ENCODE measurements around the gene DONSON. TPM values are rescaled to one million over a fixed set of nuclear protein-coding genes. Genes with fewer than 3 reads are reported as not detected.

Gene DONSON
- polyA plus RNA-seq, 3 donors, result 0.94 to 8.6 (median 1.5) TPM

DNA sequence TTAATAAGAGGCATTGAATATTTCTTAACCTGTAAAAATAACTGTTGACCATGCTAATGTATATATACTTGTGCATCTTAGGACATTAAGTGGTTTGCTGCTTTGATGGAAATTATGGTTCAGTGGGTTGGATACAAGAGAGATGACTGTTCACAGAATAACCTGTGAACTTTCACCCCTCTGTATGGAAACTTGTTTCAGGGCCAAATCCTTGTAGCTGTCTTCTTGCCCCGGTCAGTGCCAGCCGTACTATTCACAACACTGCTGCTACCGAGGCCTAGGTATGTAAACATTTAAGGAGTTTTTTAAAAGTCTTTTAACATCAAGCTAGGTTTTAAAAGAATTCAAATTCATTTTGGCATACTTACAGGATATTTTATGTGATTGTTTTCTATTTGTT lies 16.1 kb downstream of the DONSON start:
- intact Hi-C loops (cut with micrococcal nuclease), result no loop called here
- no peaks in the 10 kb centered on the region for H3K27me3 ChIP-seq (ENCODE audit: control insufficient read depth in 2 of 2, insufficient read depth in 2 of 2, low read length in 2 of 2)
- H3K4me3 ChIP-seq (replicated peaks in 1 of 3; ENCODE audit: low read depth in 2 of 3, low read length in 3 of 3), result no peak overlapping the region
- no peak overlapping the region for H3K9ac ChIP-seq (ENCODE audit: insufficient read depth, low read length, poor library complexity, severe bottlenecking)
- peak overlapping the region in 3 of 7 donors; percentile 19 to 65 (median 63) for H3K27ac Mint-ChIP-seq
- H3K9me3 Mint-ChIP-seq, result no peaks in the 10 kb centered on the region
- H4K20me1 ChIP-seq (ENCODE audit: insufficient read depth, low read length), result peaks cover 98% of the 10 kb centered on the region
- no peak overlapping the region for H2AFZ ChIP-seq (ENCODE audit: insufficient read depth, low read depth, low read length, poor library complexity, severe bottlenecking)
- H3K4me2 ChIP-seq (replicated peaks; ENCODE audit: extremely low read depth, low read length, poor library complexity, severe bottlenecking), result no peak overlapping the region
- TF ChIP-seq, protein P1, sequence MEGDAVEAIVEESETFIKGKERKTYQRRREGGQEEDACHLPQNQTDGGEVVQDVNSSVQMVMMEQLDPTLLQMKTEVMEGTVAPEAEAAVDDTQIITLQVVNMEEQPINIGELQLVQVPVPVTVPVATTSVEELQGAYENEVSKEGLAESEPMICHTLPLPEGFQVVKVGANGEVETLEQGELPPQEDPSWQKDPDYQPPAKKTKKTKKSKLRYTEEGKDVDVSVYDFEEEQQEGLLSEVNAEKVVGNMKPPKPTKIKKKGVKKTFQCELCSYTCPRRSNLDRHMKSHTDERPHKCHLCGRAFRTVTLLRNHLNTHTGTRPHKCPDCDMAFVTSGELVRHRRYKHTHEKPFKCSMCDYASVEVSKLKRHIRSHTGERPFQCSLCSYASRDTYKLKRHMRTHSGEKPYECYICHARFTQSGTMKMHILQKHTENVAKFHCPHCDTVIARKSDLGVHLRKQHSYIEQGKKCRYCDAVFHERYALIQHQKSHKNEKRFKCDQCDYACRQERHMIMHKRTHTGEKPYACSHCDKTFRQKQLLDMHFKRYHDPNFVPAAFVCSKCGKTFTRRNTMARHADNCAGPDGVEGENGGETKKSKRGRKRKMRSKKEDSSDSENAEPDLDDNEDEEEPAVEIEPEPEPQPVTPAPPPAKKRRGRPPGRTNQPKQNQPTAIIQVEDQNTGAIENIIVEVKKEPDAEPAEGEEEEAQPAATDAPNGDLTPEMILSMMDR (IDR thresholded peaks at IDR 0.05), result no peak
- H3K36me3 ChIP-seq (replicated peaks in 1 of 2; ENCODE audit: control insufficient read depth in 1 of 2, insufficient read depth in 2 of 2, low read length in 2 of 2), result peaks cover 95 to 100% of the 10 kb centered on the region in 2 donors
- no peaks in the 10 kb centered on the region for H3K9me3 ChIP-seq (replicated peaks in 1 of 2; ENCODE audit: control insufficient read depth in 1 of 2, insufficient read depth in 1 of 2, low read length in 2 of 2)
- H3K36me3 Mint-ChIP-seq, result peaks cover 68 to 80% of the 10 kb centered on the region in 2 donors
- WGBS (ENCODE audit: insufficient coverage), result no CpG with 5 or more reads among the region's 3 CpGs
- H3K27me3 Mint-ChIP-seq (ENCODE audit: low read depth in 3 of 3), result no peaks in the 10 kb centered on the region
- no peak overlapping the region for H3K27ac ChIP-seq (ENCODE audit: low read depth in 1 of 2, low read length in 2 of 2)
- peaks cover 62% of the 10 kb centered on the region for H3K79me2 ChIP-seq (ENCODE audit: insufficient read depth, low read length)
- H3K4me1 Mint-ChIP-seq, result no peaks in the 10 kb centered on the region
- no peak overlapping the region for H3K4me3 Mint-ChIP-seq
- DNase-seq, result no peak
- H3K4me1 ChIP-seq (ENCODE audit: control insufficient read depth in 1 of 2, insufficient read depth in 2 of 2, low read length in 2 of 2), result no peaks in the 10 kb centered on the region

DNA sequence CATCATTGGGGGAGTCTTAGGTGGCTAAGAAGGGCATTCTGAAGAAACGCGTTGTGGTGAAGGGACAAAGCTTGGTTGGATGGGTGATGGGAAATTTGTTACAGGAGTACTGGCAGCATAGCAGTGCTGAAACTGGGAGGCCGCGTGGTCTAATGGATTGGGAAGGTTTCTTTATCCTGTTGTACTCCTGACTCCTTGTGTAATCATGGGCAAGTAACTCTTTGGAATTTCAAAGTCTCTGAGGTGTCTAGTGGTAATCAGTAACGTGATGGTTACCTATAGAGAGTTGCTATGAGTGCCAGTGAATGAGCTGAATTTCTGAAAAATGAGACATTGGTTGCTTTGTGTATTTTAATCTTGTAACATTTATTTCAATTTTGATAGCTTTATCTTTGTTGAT lies 18.5 kb downstream of the DONSON start:
- Histone ChIP-seq H3K9me3 (replicated peaks in 1 of 2; ENCODE audit: control insufficient read depth in 1 of 2, insufficient read depth in 1 of 2, low read length in 2 of 2) (no peaks in the 10 kb centered on the region), H3K4me2 (replicated peaks; ENCODE audit: extremely low read depth, low read length, poor library complexity, severe bottlenecking) (no peak overlapping the region), H3K4me3 (replicated peaks in 1 of 3; ENCODE audit: low read depth in 2 of 3, low read length in 3 of 3) (no peak overlapping the region), H2AFZ (ENCODE audit: insufficient read depth, low read depth, low read length, poor library complexity, severe bottlenecking) (no peak overlapping the region), H3K36me3 (replicated peaks in 1 of 2; ENCODE audit: control insufficient read depth in 1 of 2, insufficient read depth in 2 of 2, low read length in 2 of 2) (peaks cover 81 to 94% of the 10 kb centered on the region in 2 donors), H4K20me1 (ENCODE audit: insufficient read depth, low read length) (peaks cover 94% of the 10 kb centered on the region), H3K27me3 (ENCODE audit: control insufficient read depth in 2 of 2, insufficient read depth in 2 of 2, low read length in 2 of 2) (no peaks in the 10 kb centered on the region), H3K27ac (ENCODE audit: low read depth in 1 of 2, low read length in 2 of 2) (peak overlapping the region in 1 of 2 donors; percentile 31), H3K9ac (ENCODE audit: insufficient read depth, low read length, poor library complexity, severe bottlenecking) (no peak overlapping the region), H3K79me2 (ENCODE audit: insufficient read depth, low read length) (peaks cover 74% of the 10 kb centered on the region), H3K4me1 (ENCODE audit: control insufficient read depth in 1 of 2, insufficient read depth in 2 of 2, low read length in 2 of 2) (no peaks in the 10 kb centered on the region)
- TF ChIP-seq, protein P1 (IDR thresholded peaks at IDR 0.05), result no peak
- H3K27ac Mint-ChIP-seq, result peak overlapping the region in 2 of 7 donors; percentile 23 to 75
- WGBS (ENCODE audit: insufficient coverage), result 97% methylated on average over 4 of the region's 5 CpGs
- H3K27me3 Mint-ChIP-seq (ENCODE audit: low read depth in 3 of 3), result no peaks in the 10 kb centered on the region
- no peaks in the 10 kb centered on the region for H3K4me1 Mint-ChIP-seq
- H3K36me3 Mint-ChIP-seq, result peaks cover 63 to 68% of the 10 kb centered on the region in 2 donors
- no peaks in the 10 kb centered on the region for H3K9me3 Mint-ChIP-seq
- no peak for DNase-seq
- intact Hi-C loops (cut with micrococcal nuclease), result no loop called here
- H3K4me3 Mint-ChIP-seq, result no peak overlapping the region

Data from CD14-positive monocyte (primary cell).